A549 (cell line): Measurements from ENCODE around the gene CD300C. TPM values are rescaled to one million over a fixed set of nuclear protein-coding genes. Genes with fewer than 3 reads are reported as not detected.

Experiments
- ATAC-seq, 2 experiments: fragments of 200-7000 bp in 1 of 2; fragments of >200 bp in 1 of 2; cut with Nextera tagmentation in 1 of 2; cut with Tn5 transposase in 1 of 2; 3 replicates each; pipeline versions ENCODE4 v1.8.0 to v1.9.1; 2018 to 2020; ENCODE audit warnings: mild to moderate bottlenecking in 1 of 2, moderate library complexity in 1 of 2
- CTCF ChIA-PET: fragments of 300-600 bp; sonication (Branson Sonifier 250); formaldehyde crosslinking; extraction: SDS; loops from one replicate; lab custom pipeline; 2021; ENCODE audit warnings: antibody characterized with exemption, inconsistent platforms; lab: Yijun Ruan, JAX
- POLR2A ChIA-PET: fragments of 350-600 bp; formaldehyde crosslinking; extraction: SDS; loops from one replicate; lab custom pipeline; 2021; ENCODE audit warnings: antibody characterized with exemption, inconsistent platforms; lab: Yijun Ruan, JAX
- DNase-seq, 2 experiments: peaks; one replicate each; pipeline versions ENCODE4 v3.0.0 to v3.0.0-alpha.2; 2011 to 2016; ENCODE audit warnings: low read depth in 1 of 2, low spot score in 1 of 2
- FAIRE-seq: peaks from 2 replicates; lab custom pipeline; 2011; peaks lifted over from hg19 to GRCh38; lab: Jason Lieb, UNC
- H3K27ac ChIP-seq, 2 experiments: fragments of >200 bp; sonication (Bioruptor Twin); formaldehyde crosslinking; 3 replicates each; pipeline ENCODE4 v1.5.1; 2016 to 2017
- H3K4me1 ChIP-seq: fragments of >200 bp; sonication (Bioruptor Twin); formaldehyde crosslinking; 3 replicates; pipeline ENCODE4 v1.6.1; 2016
- H3K4me2 ChIP-seq: fragments of >200 bp; sonication (Bioruptor Twin); formaldehyde crosslinking; 3 replicates; pipeline ENCODE4 v1.6.1; 2016
- H3K4me3 ChIP-seq: fragments of >200 bp; sonication (Bioruptor Twin); formaldehyde crosslinking; 3 replicates; pipeline ENCODE4 v1.5.1; 2016
- H3K9me3 ChIP-seq: fragments of >200 bp; sonication (Bioruptor Twin); formaldehyde crosslinking; 3 replicates; pipeline ENCODE4 v1.6.1; 2016
- BCL3 ChIP-seq: fragments of >200 bp; sonication (Bioruptor Twin); formaldehyde crosslinking; IDR thresholded peaks from 3 replicates; pipeline ENCODE4 v1.6.1; 2016
- CBX2 ChIP-seq: fragments of 200-600 bp; sonication (generic); IDR thresholded peaks from 2 replicates; pipeline ENCODE4 v1.6.1; 2016; ENCODE audit warnings: low read depth, mild to moderate bottlenecking, borderline replicate concordance
- CBX8 ChIP-seq: fragments of 200-600 bp; sonication (generic); IDR thresholded peaks from 2 replicates; pipeline ENCODE4 v1.6.1; 2016
- CTCF ChIP-seq: fragments of >200 bp; sonication (Bioruptor Twin); formaldehyde crosslinking; IDR thresholded peaks from 3 replicates; pipeline ENCODE4 v1.5.1; 2016
- EHF ChIP-seq: fragments of 250-450 bp; sonication (Bioruptor Pico); IDR thresholded peaks from 2 replicates; pipeline ENCODE4 v1.5.0; 2020; ENCODE audit warnings: mild to moderate bottlenecking
- EHMT2 ChIP-seq: fragments of 200-600 bp; sonication (generic); IDR thresholded peaks from 2 replicates; pipeline ENCODE4 v1.6.1; 2016; ENCODE audit warnings: antibody characterized with exemption, low read depth, mild to moderate bottlenecking, moderate library complexity
- FOSL2 ChIP-seq, 2 experiments: fragments of 450-650 bp in 1 of 2; fragments of >200 bp in 1 of 2; sonication (Bioruptor Twin) in 1 of 2; formaldehyde crosslinking; IDR thresholded peaks; 2 replicates each; pipeline versions ENCODE4 v1.5.0 to v1.6.1; 2016 to 2020; ENCODE audit warnings: mild to moderate bottlenecking in 1 of 2, moderate library complexity in 1 of 2
- GATA3 ChIP-seq: IDR thresholded peaks from 2 replicates; pipeline ENCODE4 v1.6.1; 2012; ENCODE audit warnings: borderline replicate concordance
- HDAC2 ChIP-seq: fragments of 200-600 bp; sonication (generic); IDR thresholded peaks from 2 replicates; pipeline ENCODE4 v1.6.1; 2016
- HEYL ChIP-seq: fragments of 250-450 bp; sonication (Bioruptor Pico); IDR thresholded peaks from 2 replicates; pipeline ENCODE4 v1.8.0; 2021; ENCODE audit warnings: mild to moderate bottlenecking, moderate library complexity
- HOXB13 ChIP-seq: fragments of 250-450 bp; sonication (Bioruptor Pico); IDR thresholded peaks from 2 replicates; pipeline ENCODE4 v1.5.0; 2020; ENCODE audit warnings: low read depth, mild to moderate bottlenecking, moderate library complexity
- JUN ChIP-seq, 2 experiments: fragments of >200 bp; sonication (Bioruptor Twin); formaldehyde crosslinking; IDR thresholded peaks; 2 replicates in 1 of 2; 3 replicates in 1 of 2; pipeline ENCODE4 v1.6.1; 2016 to 2017
- KDM1A ChIP-seq: fragments of 200-600 bp; sonication (generic); IDR thresholded peaks from 2 replicates; pipeline ENCODE4 v1.6.1; 2016; ENCODE audit warnings: low read depth, mild to moderate bottlenecking
- POLR2A ChIP-seq: IDR thresholded peaks from 2 replicates; pipeline ENCODE4 v1.6.1; 2012; ENCODE audit warnings: mild to moderate bottlenecking, low read length
- RAD21 ChIP-seq, 2 experiments: fragments of >200 bp in 1 of 2; sonication (Bioruptor Twin) in 1 of 2; formaldehyde crosslinking in 1 of 2; IDR thresholded peaks in 1 of 2; conservative IDR thresholded peaks in 1 of 2; 2 replicates in 1 of 2; 3 replicates in 1 of 2; pipeline ENCODE4 v1.6.1; 2012 to 2018; ENCODE audit warnings: inconsistent platforms in 1 of 2
- RFX5 ChIP-seq: fragments of 450-650 bp; IDR thresholded peaks from 2 replicates; pipeline ENCODE4 v1.7.1; 2014; ENCODE audit warnings: antibody characterized with exemption, mild to moderate bottlenecking, moderate library complexity
- SMC3 ChIP-seq: fragments of >200 bp; sonication (Bioruptor Twin); formaldehyde crosslinking; IDR thresholded peaks from 3 replicates; pipeline ENCODE4 v1.6.1; 2018; ENCODE audit warnings: inconsistent platforms
- SREBF2 ChIP-seq: fragments of 450-650 bp; IDR thresholded peaks from 2 replicates; pipeline ENCODE4 v1.6.1; 2014; ENCODE audit warnings: mild to moderate bottlenecking, moderate library complexity
- TP53 ChIP-seq: fragments of 250-450 bp; sonication (Bioruptor Pico); IDR thresholded peaks from 2 replicates; pipeline ENCODE4 v1.5.0; 2021; ENCODE audit warnings: mild to moderate bottlenecking, moderate library complexity
- ZC3H11A ChIP-seq: fragments of 450-650 bp; IDR thresholded peaks from 2 replicates; pipeline ENCODE4 v1.6.1; 2014; ENCODE audit warnings: antibody characterized with exemption, mild to moderate bottlenecking
- WGBS: methylation state at CpG from one replicate; pipeline ENCODE4 v1.1.6; 2017; ENCODE audit errors: missing lambda C conversion rate; 5-methylcytosine and 5-hydroxymethylcytosine counted together
- polyA plus RNA-seq, 4 experiments: library from polyadenylated mRNA; depleted of rRNA in 3 of 4; stranded (reverse); fragments of >200 nt; fragmentation: RNase III in 1 of 4; extraction: RNeasy Plus Mini Kit Qiagen cat#74134 plus additional on column Dnase treatment in 1 of 4; gene quantifications; 2 replicates in 3 of 4; 3 replicates in 1 of 4; pipeline ENCODE4 v1.2.3, GENCODE V29; 2011 to 2017
- TF ChIP-seq, protein P1 (sequence below): IDR thresholded peaks from 2 replicates; pipeline ENCODE4 v1.6.1; 2012; ENCODE audit warnings: low read depth, borderline replicate concordance
- TF ChIP-seq, protein P2 (sequence below): fragments of 450-650 bp; IDR thresholded peaks from 2 replicates; pipeline ENCODE4 v1.6.1; 2014; ENCODE audit warnings: antibody characterized with exemption

The CD300C gene
- polyA plus RNA-seq, 2 of the 4 experiments (the other 2 are of a cell fraction) = not detected

DNA sequence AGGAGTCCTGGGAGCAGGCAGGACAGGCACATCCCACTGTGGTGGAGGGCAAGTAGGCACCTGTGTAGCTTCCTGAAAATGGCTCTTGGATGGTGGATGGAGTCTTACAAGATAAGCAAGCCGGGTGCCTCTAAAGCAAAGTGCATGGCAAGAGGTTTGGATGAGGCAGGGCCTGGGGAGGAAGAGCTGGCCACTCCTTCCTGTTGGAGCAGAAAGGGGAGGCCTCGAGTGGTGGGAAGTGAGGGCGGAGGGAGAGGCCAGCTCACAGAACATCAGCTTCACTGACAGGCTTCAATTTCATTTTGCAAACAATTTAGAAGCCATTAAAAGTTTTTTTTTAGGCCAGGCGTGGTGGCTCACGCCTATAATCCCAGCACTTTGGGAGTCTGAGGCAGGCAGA is 48.4 kb downstream of the CD300C start:
- ATAC-seq (no peak), DNase-seq (no peak), FAIRE-seq (no peak)
- H3K4me3 ChIP-seq = no peak overlapping the region
- no peaks in the 10 kb centered on the region for H3K4me1 ChIP-seq
- no peak for TF ChIP-seq TP53 (CRISPR knock-in tag)
- ChIA-PET CTCF (interaction anchor here (0.7 to 13.2 kb wide), 10 partner anchors 9 to 276 kb away, joined by 3 to 138 read pairs (median 4); partner anchors contain the start of gene GPR142), POLR2A (interaction anchor here (0.6 kb wide), 1 partner anchor 560 kb away, joined by 4 read pairs; no protein-coding TSS in a partner anchor)
- H3K4me2 ChIP-seq = no peak overlapping the region
- 50% methylated on average over 5 of the region's 5 CpGs for WGBS
- H3K27ac ChIP-seq = no peak overlapping the region
- H3K9me3 ChIP-seq = no peaks in the 10 kb centered on the region

DNA sequence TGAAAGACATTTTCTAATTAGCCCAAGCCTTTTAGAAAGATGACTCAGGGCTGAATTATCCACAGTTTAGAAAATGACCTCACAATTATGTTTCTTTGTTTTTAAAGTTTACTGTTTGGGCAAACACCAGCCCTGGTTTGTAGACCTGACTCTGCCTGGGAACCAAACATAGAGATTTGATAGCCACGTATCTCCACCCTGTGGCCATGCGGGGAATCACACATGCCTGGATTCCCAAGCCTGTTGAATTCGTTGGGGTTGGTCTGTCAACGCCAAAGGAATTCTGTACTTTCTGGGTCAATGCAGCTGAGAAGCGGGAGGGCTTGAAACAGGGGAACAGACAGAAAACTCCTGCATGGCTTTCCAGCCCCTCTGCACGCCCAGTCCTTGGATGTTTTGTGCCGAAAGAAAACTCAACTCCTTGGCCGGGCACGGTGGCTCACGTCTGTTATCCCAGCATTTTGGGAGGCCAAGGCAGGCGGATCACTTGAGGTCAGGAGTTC is 52.5 kb downstream of the CD300C start:
- TF ChIP-seq HDAC2 = no peak
- TF ChIP-seq BCL3 = no peak
- peak; percentile 92 to 97 for TF ChIP-seq RAD21 (conservative IDR thresholded peaks at IDR 0.05 in 1 of 2, IDR thresholded peaks at IDR 0.05 in 1 of 2)
- TF ChIP-seq CTCF = peak; percentile 90
- no peak for TF ChIP-seq CBX2
- TF ChIP-seq SMC3 = peak; percentile 90
- TF ChIP-seq JUN (IDR thresholded peaks at IDR 0.05) = no peak
- TF ChIP-seq HOXB13 = no peak
- TF ChIP-seq EHF (CRISPR knock-in tag) = no peak
- TF ChIP-seq FOSL2 (IDR thresholded peaks at IDR 0.05) = no peak
- TF ChIP-seq FOSL2 (CRISPR knock-in tag; IDR thresholded peaks at IDR 0.05) = peak; percentile 33; the same call in 1 of the 2 replicates
- TF ChIP-seq POLR2A = no peak
- TF ChIP-seq EHMT2 = no peak
- H3K9me3 ChIP-seq = no peaks in the 10 kb centered on the region
- no peaks in the 10 kb centered on the region for H3K4me1 ChIP-seq
- H3K27ac ChIP-seq = no peak overlapping the region
- 33% methylated on average over 11 of the region's 11 CpGs for WGBS
- FAIRE-seq (peak; percentile 100), DNase-seq (peak; percentile 75 to 86), ATAC-seq (peak; percentile 97 to 98)
- H3K4me3 ChIP-seq = no peak overlapping the region
- ChIA-PET CTCF (interaction anchor here (0.6 to 13.2 kb wide), 32 partner anchors 9 to 1688 kb away, joined by 3 to 138 read pairs (median 4); partner anchors contain the start of gene GPR142), POLR2A (no interaction called here)
- no peak overlapping the region for H3K4me2 ChIP-seq

DNA sequence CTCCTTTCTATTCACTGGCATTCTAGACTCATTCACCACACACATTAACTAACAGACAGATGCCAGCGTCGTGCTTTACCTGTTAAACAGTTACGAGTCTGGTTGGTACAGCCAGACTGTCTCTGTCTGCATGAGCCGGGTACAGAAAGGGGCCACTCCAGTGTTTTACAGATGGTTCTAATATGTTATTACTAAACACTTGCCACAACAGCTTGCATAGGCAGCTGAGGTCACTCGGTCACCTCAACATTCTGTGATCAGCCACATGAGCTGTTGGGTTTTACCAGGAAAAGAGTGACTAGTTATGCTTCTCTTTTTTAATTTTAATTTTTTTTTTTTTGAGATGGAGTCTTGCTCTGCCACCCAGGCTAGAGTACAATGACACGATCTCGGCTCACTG is 54.3 kb downstream of the CD300C start:
- 33% methylated on average over 7 of the region's 7 CpGs for WGBS
- FAIRE-seq = no peak
- no peak for ATAC-seq
- DNase-seq = no peak
- TF ChIP-seq HDAC2 = no peak
- no peak for TF ChIP-seq GATA3
- TF ChIP-seq RFX5 = no peak
- TF ChIP-seq SREBF2 = no peak
- no peak for TF ChIP-seq ZC3H11A
- TF ChIP-seq CBX8 = no peak
- TF ChIP-seq KDM1A = no peak
- TF ChIP-seq, protein P1, sequence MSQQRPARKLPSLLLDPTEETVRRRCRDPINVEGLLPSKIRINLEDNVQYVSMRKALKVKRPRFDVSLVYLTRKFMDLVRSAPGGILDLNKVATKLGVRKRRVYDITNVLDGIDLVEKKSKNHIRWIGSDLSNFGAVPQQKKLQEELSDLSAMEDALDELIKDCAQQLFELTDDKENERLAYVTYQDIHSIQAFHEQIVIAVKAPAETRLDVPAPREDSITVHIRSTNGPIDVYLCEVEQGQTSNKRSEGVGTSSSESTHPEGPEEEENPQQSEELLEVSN = no peak
- TF ChIP-seq, protein P2, sequence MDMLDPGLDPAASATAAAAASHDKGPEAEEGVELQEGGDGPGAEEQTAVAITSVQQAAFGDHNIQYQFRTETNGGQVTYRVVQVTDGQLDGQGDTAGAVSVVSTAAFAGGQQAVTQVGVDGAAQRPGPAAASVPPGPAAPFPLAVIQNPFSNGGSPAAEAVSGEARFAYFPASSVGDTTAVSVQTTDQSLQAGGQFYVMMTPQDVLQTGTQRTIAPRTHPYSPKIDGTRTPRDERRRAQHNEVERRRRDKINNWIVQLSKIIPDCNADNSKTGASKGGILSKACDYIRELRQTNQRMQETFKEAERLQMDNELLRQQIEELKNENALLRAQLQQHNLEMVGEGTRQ = no peak
- no peak for TF ChIP-seq HEYL (CRISPR knock-in tag)
- ChIA-PET POLR2A (no interaction called here), CTCF (interaction anchor here (0.6 to 13.2 kb wide), 15 partner anchors 8 to 292 kb away, joined by 3 to 138 read pairs (median 4); partner anchors contain the start of gene GPR142)
- no peaks in the 10 kb centered on the region for H3K4me1 ChIP-seq
- H3K9me3 ChIP-seq = no peaks in the 10 kb centered on the region; the same call in 2 of the 3 replicates
- H3K4me3 ChIP-seq = no peak overlapping the region
- H3K27ac ChIP-seq = no peak overlapping the region
- H3K4me2 ChIP-seq = no peak overlapping the region
